KBM-7 (cell line): ENCODE results near the gene GADD45GIP1.
"Not testable (repeated sequence)": the region's sequence is repeated elsewhere in the genome, so short reads cannot be mapped to it uniquely, and the experiment has no call there.

Source experiments
- DNase-seq: peaks from one replicate; pipeline ENCODE4 v3.0.0-alpha.2; 2015
- in situ Hi-C: fragments of 300-500 bp; cut with MboI; formaldehyde crosslinking; loops from 2 replicates; pipeline ENCODE4 v1.14.3; 2020; ENCODE audit warnings: low sequenced_read_pairs, low pct_unique_long_range_greater_than_20kb, mixed read lengths

GADD45GIP1 gene

GRCh38 chr19:12969292-12969988 lies 12.4 kb upstream of the GADD45GIP1 start, which contains the start of gene DAND5:
Gene DAND5, plus strand, starts transcription at chr19:12969576. Its CDS starts 85 bp downstream, at chr19:12969661.
- in situ Hi-C loops = no loop called here

GRCh38 chr19:12967907-12968306 lies 10.9 kb upstream of the GADD45GIP1 start:
- no peak for DNase-seq
- in situ Hi-C loops = no loop called here

More at GRCh38 chr19:12969292-12969988, 12.4 kb upstream of the GADD45GIP1 start, which contains the start of gene DAND5:
- no peak for DNase-seq

- DNase-seq = no peak
- in situ Hi-C loops = no loop called here
Observed at GRCh38 chr19:12965812-12966135, 8.8 kb upstream of the GADD45GIP1 start.

- in situ Hi-C loops = no loop called here
- peak; percentile 90 for DNase-seq
Observed at GRCh38 chr19:12965017-12965811, 8.2 kb upstream of the GADD45GIP1 start.

GRCh38 chr19:12959481-12959880 lies 2.5 kb upstream of the GADD45GIP1 start:
- no peak for DNase-seq
- in situ Hi-C loops = no loop called here

GRCh38 chr19:12957389-12957952 lies 448 bp upstream of the GADD45GIP1 start:
- in situ Hi-C loops, DNase-seq: not testable (repeated sequence)

GRCh38 chr19:12955996-12956395 lies 1.0 kb downstream of the GADD45GIP1 start:
- in situ Hi-C loops = no loop called here
- no peak for DNase-seq

- in situ Hi-C loops, DNase-seq: not testable (repeated sequence)
Observed at GRCh38 chr19:12955575-12955974, 1.4 kb downstream of the GADD45GIP1 start.

GRCh38 chr19:12954612-12954962 lies 2.4 kb downstream of the GADD45GIP1 start:
- in situ Hi-C loops = no loop called here
- no peak for DNase-seq

- no peak for DNase-seq
- in situ Hi-C loops = no loop called here
Observed at GRCh38 chr19:12953799-12954611, 3.0 kb downstream of the GADD45GIP1 start.

GRCh38 chr19:12953138-12953798 lies 3.8 kb downstream of the GADD45GIP1 start:
- no peak for DNase-seq
- in situ Hi-C loops = no loop called here

GRCh38 chr19:12952488-12953137 lies 4.4 kb downstream of the GADD45GIP1 start:
- in situ Hi-C loops = no loop called here

GRCh38 chr19:12952050-12952449 lies 5.0 kb downstream of the GADD45GIP1 start:
- in situ Hi-C loops, DNase-seq: not testable (repeated sequence)

More at GRCh38 chr19:12952488-12953137, 4.4 kb downstream of the GADD45GIP1 start:
- DNase-seq = no peak

- no peak for DNase-seq
- in situ Hi-C loops = no loop called here
Observed at GRCh38 chr19:12949363-12950283, 7.4 kb downstream of the GADD45GIP1 start.

- no peak for DNase-seq
- in situ Hi-C loops = no loop called here
Observed at GRCh38 chr19:12948612-12949362, 8.2 kb downstream of the GADD45GIP1 start.

GRCh38 chr19:12947702-12948611 lies 9.1 kb downstream of the GADD45GIP1 start:
- DNase-seq = no peak

More at GRCh38 chr19:12947702-12948611, 9.1 kb downstream of the GADD45GIP1 start:
- in situ Hi-C loops = no loop called here
